Pancreas (tissue), 10 donors: ENCODE results near the gene TAGLN2. TPM values are rescaled to one million over a fixed set of nuclear protein-coding genes. Genes with fewer than 3 reads are reported as not detected.

ENCODE experiments used
- ATAC-seq, 4 donors: fragments of 200-7000 bp; cut with Tn5 transposase; one replicate each; pipeline versions ENCODE4 v1.8.0 to v1.9.1; 2020; ENCODE audit warnings: mild to moderate bottlenecking in 4 of 4, moderate library complexity in 4 of 4
- DNase-seq, 6 donors: peaks; one replicate each; pipeline ENCODE4 v3.0.0-alpha.2; 2020
- FAIRE-seq: peaks from 2 replicates; lab custom pipeline; 2012; peaks lifted over from hg19 to GRCh38; lab: Jason Lieb, UNC
- H3K27ac ChIP-seq, 4 donors: fragments of 200-600 bp; sonication (generic); 1 replicate in 3 of 4; 2 replicates in 1 of 4; pipeline versions ENCODE4 v1.5.0 to v1.8.0; 2020
- H3K27me3 ChIP-seq, 4 donors: fragments of 200-600 bp; one replicate each; pipeline ENCODE4 v1.8.0; 2021
- H3K36me3 ChIP-seq, 3 donors: fragments of 200-600 bp; sonication (generic) in 1 of 3; one replicate each; pipeline versions ENCODE4 v1.5.0 to v1.8.0; 2020 to 2021
- H3K4me1 ChIP-seq, 3 donors: fragments of 200-600 bp; one replicate each; pipeline ENCODE4 v1.8.0; 2021
- H3K4me3 ChIP-seq, 4 donors: fragments of 200-600 bp; sonication (generic) in 2 of 4; one replicate each; pipeline versions ENCODE4 v1.5.0 to v1.8.0; 2020 to 2021
- H3K9me3 ChIP-seq, 4 donors: fragments of 200-600 bp; one replicate each; pipeline ENCODE4 v1.8.0; 2021
- CTCF ChIP-seq, 4 donors: fragments of 200-600 bp; sonication (generic) in 3 of 4; IDR thresholded peaks; one replicate each; pipeline versions ENCODE4 v1.5.0 to v1.8.0; 2021; ENCODE audit warnings: antibody characterized with exemption in 4 of 4
- WGBS, 2 donors: extraction: QIAGEN DNeasy Blood & Tissue Kit; methylation state at CpG; one replicate each; pipeline ENCODE4 v1.1.7; 2013; 5-methylcytosine and 5-hydroxymethylcytosine counted together
- intact Hi-C, 3 donors: fragments of 100-400 bp; cut with DNase I; formaldehyde crosslinking; loops; one replicate each; pipeline versions ENCODE4 v1.11.1 to v1.14.2; 2022
- polyA plus RNA-seq, 2 donors: library from polyadenylated mRNA; stranded (reverse); fragments of 200-250 nt; gene quantifications; one replicate each; pipeline ENCODE4 v1.2.3, GENCODE V29; 2013
- total RNA-seq, 6 donors: library from RNA; stranded (reverse); fragmentation: NEBNext Ultra II Directional in 4 of 6; extraction: Animal tissue kit (Norgen Biotek cat#: 25700) in 4 of 6; gene quantifications; one replicate each; pipeline versions ENCODE4 v1.2.1 to v1.2.4, GENCODE V29; 2021 to 2023
- donor health status: healthy with polysubstance abuse.
- donor health status: DM: no; HTN: no; CAD: no; lungs with moderate emphysema.
- donor health status: DM: no; HTN: no; CAD: no.
- donor health status: control.
- donor health status: control.
- donor health status: Bipolar disorder and iron deficiency.
- donor health status: DM: yes; HTN: yes; CAD: no.
- donor health status: DM: no; HTN: no; CAD: no.
- donor health status: DM: no; HTN: no; CAD: no.
- donor health status: DM: yes; HTN: yes; CAD: no.

Gene TAGLN2
- total and polyA plus RNA-seq, 8 donors: 93.2 to 242 (median 159) TPM

- no peak for TF ChIP-seq CTCF (IDR thresholded peaks at IDR 0.05)
- FAIRE-seq (no peak), ATAC-seq (no peak), DNase-seq (no peak)
- intact Hi-C loops: no loop called here
- Histone ChIP-seq H3K27ac (no peak overlapping the region), H3K4me1 (peaks cover 7 to 10% (median 7%) of the 10 kb centered on the region in 3 donors), H3K27me3 (no peaks in the 10 kb centered on the region), H3K4me3 (no peak overlapping the region), H3K9me3 (no peaks in the 10 kb centered on the region), H3K36me3 (no peaks in the 10 kb centered on the region)
- WGBS, 2 donors: 86 to 87% methylated on average over 15 of the region's 15 CpGs
Measured at GRCh38 chr1:159961636-159962035, 36.3 kb upstream of the TAGLN2 start.

- WGBS, 2 donors: 48 to 56% methylated on average over 5 of the region's 5 CpGs
- Histone ChIP-seq H3K36me3 (no peaks in the 10 kb centered on the region), H3K4me1 (peaks cover 7 to 10% (median 7%) of the 10 kb centered on the region in 3 donors), H3K9me3 (no peaks in the 10 kb centered on the region), H3K4me3 (no peak overlapping the region), H3K27ac (no peak overlapping the region), H3K27me3 (no peaks in the 10 kb centered on the region)
- FAIRE-seq: peak; percentile 68
- intact Hi-C loops: no loop called here
- DNase-seq: no peak
- peak in 3 of 4 donors; percentile 33 to 60 (median 58) for ATAC-seq
- TF ChIP-seq CTCF (IDR thresholded peaks at IDR 0.05): no peak
Measured at GRCh38 chr1:159960721-159961381, 35.5 kb upstream of the TAGLN2 start.

- H3K4me1 ChIP-seq: peaks cover 7 to 10% (median 7%) of the 10 kb centered on the region in 3 donors
- no peak overlapping the region for H3K4me3 ChIP-seq
- intact Hi-C loops: no loop called here
- WGBS, 2 donors: 55 to 72% methylated on average over 4 of the region's 4 CpGs
- H3K27ac ChIP-seq: no peak overlapping the region
- no peaks in the 10 kb centered on the region for H3K36me3 ChIP-seq
- H3K27me3 ChIP-seq: no peaks in the 10 kb centered on the region
- DNase-seq: no peak
- peak in 2 of 4 donors; percentile 28 to 43 for ATAC-seq
- TF ChIP-seq CTCF (IDR thresholded peaks at IDR 0.05): no peak
- no peak for FAIRE-seq
- H3K9me3 ChIP-seq: no peaks in the 10 kb centered on the region
Measured at GRCh38 chr1:159959451-159959850, 34.1 kb upstream of the TAGLN2 start.

GRCh38 chr1:159958719-159959380, 33.5 kb upstream of the TAGLN2 start:
- Histone ChIP-seq H3K4me1 (peaks cover 7 to 10% (median 7%) of the 10 kb centered on the region in 3 donors), H3K4me3 (no peak overlapping the region), H3K36me3 (no peaks in the 10 kb centered on the region), H3K27me3 (no peaks in the 10 kb centered on the region), H3K9me3 (no peaks in the 10 kb centered on the region), H3K27ac (peak overlapping the region in 2 of 4 donors; percentile 0 to 16)
- WGBS, 2 donors: 71 to 79% methylated on average over 3 of the region's 3 CpGs
- no peak for TF ChIP-seq CTCF (IDR thresholded peaks at IDR 0.05)
- no peak for FAIRE-seq
- DNase-seq: no peak
- intact Hi-C loops: no loop called here
- no peak for ATAC-seq
